ENCODE measurements around the gene EEFSEC.

Gene EEFSEC

DNA sequence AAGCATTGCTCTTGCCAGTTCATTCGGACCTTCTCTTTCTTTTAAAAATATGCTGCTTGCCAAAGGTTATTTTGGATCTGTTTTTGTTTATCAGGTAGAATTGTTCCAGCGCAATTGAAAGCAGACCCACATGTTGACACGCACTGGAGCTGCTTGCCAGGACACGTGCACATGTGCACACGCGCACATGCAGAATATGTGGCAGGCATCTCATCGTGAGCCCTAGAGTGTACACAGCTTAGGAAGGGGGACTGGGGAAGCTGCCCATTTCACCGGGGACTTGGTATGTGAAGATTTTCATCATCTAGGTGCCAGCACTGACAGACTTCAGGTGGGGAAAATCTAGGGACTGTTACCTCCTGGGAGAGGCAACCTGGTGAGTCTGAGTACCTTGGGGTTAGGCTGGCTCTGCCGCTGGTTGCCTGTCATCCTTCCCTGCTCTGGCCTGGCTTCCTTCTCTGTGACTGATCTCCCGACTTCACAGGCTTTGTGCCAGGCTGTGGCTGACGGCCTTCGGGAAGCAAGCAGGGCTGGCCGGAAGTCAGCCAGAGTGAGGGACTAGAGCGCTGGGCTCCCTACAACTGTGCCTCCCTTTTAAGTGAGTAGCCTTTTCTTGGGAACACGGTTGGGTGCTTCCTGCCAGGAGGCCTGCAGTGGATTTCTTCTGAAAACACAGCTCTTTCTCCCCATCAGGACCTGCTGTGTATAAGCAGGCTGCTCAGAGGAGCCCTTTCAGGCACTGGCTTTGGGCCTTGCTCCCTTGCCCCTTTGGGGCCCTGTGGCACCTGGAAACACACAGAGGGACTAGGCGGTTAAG, 129.3 kb downstream of the EEFSEC start:
- H3K27me3 ChIP-seq (ENCODE audit: insufficient read depth, poor library complexity, severe bottlenecking), result no peaks in the 10 kb centered on the region
- DNase-seq (ENCODE audit: low read depth in 1 of 2, low spot score in 1 of 2), result no peak
- H3K4me3 ChIP-seq (replicated peaks; ENCODE audit: insufficient read depth, low read length), result no peak overlapping the region
- H3K27ac ChIP-seq (replicated peaks), result no peak overlapping the region
- TF ChIP-seq, protein P1, sequence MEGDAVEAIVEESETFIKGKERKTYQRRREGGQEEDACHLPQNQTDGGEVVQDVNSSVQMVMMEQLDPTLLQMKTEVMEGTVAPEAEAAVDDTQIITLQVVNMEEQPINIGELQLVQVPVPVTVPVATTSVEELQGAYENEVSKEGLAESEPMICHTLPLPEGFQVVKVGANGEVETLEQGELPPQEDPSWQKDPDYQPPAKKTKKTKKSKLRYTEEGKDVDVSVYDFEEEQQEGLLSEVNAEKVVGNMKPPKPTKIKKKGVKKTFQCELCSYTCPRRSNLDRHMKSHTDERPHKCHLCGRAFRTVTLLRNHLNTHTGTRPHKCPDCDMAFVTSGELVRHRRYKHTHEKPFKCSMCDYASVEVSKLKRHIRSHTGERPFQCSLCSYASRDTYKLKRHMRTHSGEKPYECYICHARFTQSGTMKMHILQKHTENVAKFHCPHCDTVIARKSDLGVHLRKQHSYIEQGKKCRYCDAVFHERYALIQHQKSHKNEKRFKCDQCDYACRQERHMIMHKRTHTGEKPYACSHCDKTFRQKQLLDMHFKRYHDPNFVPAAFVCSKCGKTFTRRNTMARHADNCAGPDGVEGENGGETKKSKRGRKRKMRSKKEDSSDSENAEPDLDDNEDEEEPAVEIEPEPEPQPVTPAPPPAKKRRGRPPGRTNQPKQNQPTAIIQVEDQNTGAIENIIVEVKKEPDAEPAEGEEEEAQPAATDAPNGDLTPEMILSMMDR (IDR thresholded peaks at IDR 0.05; ENCODE audit: insufficient read depth, low read length), result no peak
- TF ChIP-seq POLR2AphosphoS5 (IDR thresholded peaks at IDR 0.05; ENCODE audit: low read depth), result no peak
- TF ChIP-seq GABPA (IDR thresholded peaks at IDR 0.05; ENCODE audit: low read depth), result no peak
- TF ChIP-seq, protein P2, sequence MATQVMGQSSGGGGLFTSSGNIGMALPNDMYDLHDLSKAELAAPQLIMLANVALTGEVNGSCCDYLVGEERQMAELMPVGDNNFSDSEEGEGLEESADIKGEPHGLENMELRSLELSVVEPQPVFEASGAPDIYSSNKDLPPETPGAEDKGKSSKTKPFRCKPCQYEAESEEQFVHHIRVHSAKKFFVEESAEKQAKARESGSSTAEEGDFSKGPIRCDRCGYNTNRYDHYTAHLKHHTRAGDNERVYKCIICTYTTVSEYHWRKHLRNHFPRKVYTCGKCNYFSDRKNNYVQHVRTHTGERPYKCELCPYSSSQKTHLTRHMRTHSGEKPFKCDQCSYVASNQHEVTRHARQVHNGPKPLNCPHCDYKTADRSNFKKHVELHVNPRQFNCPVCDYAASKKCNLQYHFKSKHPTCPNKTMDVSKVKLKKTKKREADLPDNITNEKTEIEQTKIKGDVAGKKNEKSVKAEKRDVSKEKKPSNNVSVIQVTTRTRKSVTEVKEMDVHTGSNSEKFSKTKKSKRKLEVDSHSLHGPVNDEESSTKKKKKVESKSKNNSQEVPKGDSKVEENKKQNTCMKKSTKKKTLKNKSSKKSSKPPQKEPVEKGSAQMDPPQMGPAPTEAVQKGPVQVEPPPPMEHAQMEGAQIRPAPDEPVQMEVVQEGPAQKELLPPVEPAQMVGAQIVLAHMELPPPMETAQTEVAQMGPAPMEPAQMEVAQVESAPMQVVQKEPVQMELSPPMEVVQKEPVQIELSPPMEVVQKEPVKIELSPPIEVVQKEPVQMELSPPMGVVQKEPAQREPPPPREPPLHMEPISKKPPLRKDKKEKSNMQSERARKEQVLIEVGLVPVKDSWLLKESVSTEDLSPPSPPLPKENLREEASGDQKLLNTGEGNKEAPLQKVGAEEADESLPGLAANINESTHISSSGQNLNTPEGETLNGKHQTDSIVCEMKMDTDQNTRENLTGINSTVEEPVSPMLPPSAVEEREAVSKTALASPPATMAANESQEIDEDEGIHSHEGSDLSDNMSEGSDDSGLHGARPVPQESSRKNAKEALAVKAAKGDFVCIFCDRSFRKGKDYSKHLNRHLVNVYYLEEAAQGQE (IDR thresholded peaks at IDR 0.05; ENCODE audit: insufficient replicate concordance, low read depth), result no peak
- no peak for TF ChIP-seq SPI1 (IDR thresholded peaks at IDR 0.05; ENCODE audit: borderline replicate concordance, low read depth)

DNA sequence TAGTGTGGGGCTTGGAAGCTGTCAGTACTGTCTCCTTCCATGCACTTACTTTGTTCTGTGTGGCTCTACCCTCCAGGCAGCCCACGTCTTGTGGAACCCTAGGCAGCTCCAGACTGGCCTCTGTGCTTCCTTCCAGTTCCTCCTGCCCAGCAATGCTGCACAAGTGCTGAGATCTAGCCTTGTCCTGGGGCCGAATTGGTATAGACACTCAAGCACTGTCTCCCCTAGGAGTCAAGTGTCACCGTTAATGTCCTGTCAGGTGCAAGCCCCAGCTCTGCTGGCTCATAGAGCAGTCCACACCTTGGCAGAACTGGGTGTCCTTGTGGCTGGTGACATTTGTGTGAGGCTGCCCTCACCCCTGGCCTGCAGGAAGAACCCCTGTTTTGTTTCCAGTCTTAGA, 130.1 kb downstream of the EEFSEC start:
- Histone ChIP-seq H3K27ac (replicated peaks) (no peak overlapping the region), H3K27me3 (ENCODE audit: insufficient read depth, poor library complexity, severe bottlenecking) (no peaks in the 10 kb centered on the region), H3K4me3 (replicated peaks; ENCODE audit: insufficient read depth, low read length) (no peak overlapping the region)
- DNase-seq (ENCODE audit: low read depth in 1 of 2, low spot score in 1 of 2), result no peak
- TF ChIP-seq GABPA (IDR thresholded peaks at IDR 0.05; ENCODE audit: low read depth) (no peak), SPI1 (IDR thresholded peaks at IDR 0.05; ENCODE audit: borderline replicate concordance, low read depth) (no peak), POLR2AphosphoS5 (IDR thresholded peaks at IDR 0.05; ENCODE audit: low read depth) (no peak)
- TF ChIP-seq, protein P2 (IDR thresholded peaks at IDR 0.05; ENCODE audit: insufficient replicate concordance, low read depth), result no peak
- TF ChIP-seq, protein P1 (IDR thresholded peaks at IDR 0.05; ENCODE audit: insufficient read depth, low read length), result no peak

DNA sequence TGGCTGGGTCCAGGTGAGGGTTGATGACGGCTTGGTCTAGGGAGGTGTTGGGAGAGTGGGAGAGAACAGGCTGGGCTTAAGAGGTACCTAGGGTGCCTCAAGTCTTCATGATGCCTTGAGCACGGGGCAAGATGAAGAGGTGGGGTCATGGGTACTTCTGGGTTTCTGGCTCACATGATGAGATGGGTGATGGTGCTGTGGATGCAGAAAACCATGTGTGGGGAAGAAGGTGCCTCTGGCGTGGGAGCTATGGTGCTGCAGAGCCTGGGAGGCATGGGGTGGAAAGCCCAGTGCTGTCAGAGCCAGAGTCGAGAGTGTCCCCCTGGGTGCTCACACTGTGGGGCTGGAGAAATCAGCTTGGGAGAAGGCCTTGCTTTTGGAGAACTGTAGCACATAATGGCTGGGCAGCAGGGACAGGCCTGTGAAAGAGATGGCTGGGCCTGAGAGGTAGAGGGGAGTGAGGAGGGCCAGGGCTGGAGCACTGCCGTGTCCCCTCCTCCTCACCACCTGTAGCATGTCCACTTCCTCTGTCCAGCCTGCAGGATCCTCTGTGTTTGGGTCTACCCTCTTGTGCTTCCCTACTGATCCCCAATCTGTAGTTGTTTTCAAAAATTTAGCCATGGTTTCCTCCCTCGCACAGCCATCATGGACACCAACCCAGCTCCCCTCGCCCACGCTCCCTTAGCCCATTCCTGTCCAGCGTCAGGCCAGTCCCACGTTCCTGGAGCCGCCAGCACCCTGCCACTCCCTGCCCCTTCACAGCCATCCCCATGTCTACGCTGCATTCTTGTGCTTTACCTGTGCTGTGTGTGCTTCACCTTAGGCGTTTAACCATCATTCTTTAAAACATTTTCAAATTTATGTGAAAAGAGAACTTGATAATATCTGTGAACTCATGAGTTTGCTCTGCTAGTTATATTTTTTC, 132.0 kb downstream of the EEFSEC start:
- Histone ChIP-seq H3K27me3 (ENCODE audit: insufficient read depth, poor library complexity, severe bottlenecking) (no peaks in the 10 kb centered on the region), H3K27ac (replicated peaks) (no peak overlapping the region), H3K4me3 (replicated peaks; ENCODE audit: insufficient read depth, low read length) (no peak overlapping the region)
- DNase-seq (ENCODE audit: low read depth in 1 of 2, low spot score in 1 of 2), result no peak
- TF ChIP-seq SPI1 (IDR thresholded peaks at IDR 0.05; ENCODE audit: borderline replicate concordance, low read depth), result no peak
- TF ChIP-seq POLR2AphosphoS5 (IDR thresholded peaks at IDR 0.05; ENCODE audit: low read depth), result no peak
- no peak for TF ChIP-seq GABPA (IDR thresholded peaks at IDR 0.05; ENCODE audit: low read depth)
- TF ChIP-seq, protein P1 (IDR thresholded peaks at IDR 0.05; ENCODE audit: insufficient read depth, low read length), result no peak
- TF ChIP-seq, protein P2 (IDR thresholded peaks at IDR 0.05; ENCODE audit: insufficient replicate concordance, low read depth), result no peak

All from HL-60 (cell line).